HG03060 (cell line): ENCODE measurements around the gene LILRB1.
"Not testable (repeated sequence)": the region's sequence is repeated elsewhere in the genome, so short reads cannot be mapped to it uniquely, and the experiment has no call there.

Experiments used
- ATAC-seq: cut with Tn5 transposase; IDR thresholded peaks from one replicate; pipeline ENCODE4 v1.9.1; 2021; ENCODE audit warnings: low read depth, moderate number of reproducible peaks; ENCODE audit not compliant: unreplicated experiment

The LILRB1 gene

DNA sequence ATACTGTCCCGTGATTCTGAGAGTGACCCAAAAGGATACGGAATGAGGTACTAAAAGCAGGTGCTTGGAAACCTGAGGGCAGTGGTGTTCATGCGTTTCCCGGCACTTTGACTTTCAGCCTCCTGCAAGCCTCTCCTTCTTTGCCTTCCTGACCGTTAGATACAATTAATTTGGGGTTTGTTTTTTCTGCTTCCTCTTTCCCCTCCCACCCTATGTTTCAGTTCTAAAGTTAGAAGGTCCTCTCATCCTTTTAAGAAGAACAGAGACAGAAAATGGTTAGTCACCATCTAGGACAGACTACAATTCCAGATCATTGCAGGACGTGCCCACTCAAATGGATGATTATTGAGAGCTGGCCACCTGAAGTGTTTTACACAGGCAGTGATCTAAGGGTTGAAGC, 30.7 kb downstream of the LILRB1 start:
- no peak for ATAC-seq

DNA sequence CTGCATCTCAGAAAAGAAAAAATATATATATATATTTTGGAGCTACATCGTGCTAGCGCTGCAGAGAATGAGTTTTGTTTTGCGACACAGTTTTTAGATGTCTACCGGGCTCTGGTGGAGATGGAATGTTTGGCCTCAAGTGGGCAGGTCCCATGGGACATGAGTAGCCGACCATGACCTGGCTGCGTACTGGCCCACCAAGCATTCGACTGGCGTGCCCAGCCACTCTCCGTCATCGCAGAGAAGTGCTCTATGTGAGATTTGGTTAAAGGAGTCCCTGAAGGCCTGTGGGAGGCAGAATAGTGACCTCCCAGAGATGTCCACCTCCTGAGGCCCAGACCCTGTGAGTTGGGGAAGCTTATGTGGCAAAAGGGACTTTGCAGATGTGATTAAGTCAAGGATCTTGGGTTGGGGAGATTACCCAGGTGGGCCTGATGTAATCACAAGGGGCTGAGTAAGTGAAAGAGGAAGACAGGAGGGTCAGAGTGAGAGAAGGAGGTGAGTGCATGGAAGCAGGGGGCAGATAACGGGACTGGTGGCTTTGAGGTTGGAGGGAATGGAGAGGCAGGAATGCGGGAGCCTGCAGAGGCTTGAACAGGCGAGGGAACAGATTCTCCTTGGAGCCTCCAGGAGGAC, 31.7 kb downstream of the LILRB1 start:
- ATAC-seq: no peak

DNA sequence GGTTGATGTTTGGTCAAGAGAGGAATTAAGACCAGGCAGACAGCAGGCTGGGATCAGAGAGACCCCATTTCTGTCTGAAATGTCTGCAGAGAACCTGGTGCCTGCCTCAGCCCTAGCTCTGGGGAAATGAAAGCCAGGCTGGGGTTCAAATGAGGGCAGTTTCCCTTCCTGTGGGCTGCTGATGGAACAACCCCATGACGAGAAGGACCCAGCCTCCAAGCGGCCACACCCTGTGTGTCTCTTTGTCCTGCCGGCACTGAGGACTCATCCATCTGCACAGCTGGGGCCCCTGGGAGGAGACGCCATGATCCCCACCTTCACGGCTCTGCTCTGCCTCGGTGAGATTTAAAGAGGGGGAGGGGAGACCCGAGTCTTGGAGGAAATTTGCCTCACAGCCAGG, 32.4 kb downstream of the LILRB1 start, which contains the start of gene LILRB4:
Gene LILRB4, plus strand, starts transcription at position 256 of the 400 bp plus-strand sequence. Its CDS starts 49 bp downstream, at position 305.
- ATAC-seq: no peak

DNA sequence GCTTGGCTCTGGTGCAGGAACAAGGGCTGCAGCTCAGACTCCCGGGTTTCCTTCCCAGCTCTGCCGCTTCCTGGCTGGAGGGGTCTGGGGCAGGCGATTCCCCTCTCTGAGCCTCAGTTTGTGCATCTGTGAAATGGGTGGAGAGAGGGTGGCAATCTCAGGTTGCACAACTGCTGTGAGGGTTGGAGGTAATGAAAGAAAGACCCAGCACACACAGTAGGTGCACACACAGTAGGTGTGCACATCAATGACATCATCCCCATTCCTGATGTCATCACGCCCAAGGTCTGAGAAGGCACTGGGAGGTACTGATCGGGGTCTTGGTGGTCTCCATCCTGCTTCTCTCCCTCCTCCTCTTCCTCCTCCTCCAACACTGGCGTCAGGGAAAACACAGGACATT, 35.2 kb downstream of the LILRB1 start:
- no peak for ATAC-seq

DNA sequence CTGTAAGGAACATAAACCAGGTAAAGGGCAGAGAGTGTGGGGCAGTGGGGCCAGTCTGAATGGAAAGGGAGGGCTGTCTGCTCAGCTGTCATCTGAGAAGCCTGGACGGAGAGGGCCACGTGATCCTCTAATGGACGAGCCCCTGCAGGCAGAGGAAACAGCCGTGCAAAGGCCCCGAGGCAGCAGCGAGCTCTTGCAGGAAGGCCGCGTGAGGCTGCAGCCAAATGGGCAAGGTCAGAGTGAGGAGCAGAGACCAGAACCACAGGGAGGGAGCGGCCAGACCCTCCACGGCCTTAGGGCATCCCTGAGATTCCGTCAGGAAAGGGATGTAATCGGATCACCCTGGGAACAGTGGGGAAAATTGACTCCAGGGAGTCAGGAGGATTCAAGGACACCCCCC, 36.9 kb downstream of the LILRB1 start:
- no peak for ATAC-seq

DNA sequence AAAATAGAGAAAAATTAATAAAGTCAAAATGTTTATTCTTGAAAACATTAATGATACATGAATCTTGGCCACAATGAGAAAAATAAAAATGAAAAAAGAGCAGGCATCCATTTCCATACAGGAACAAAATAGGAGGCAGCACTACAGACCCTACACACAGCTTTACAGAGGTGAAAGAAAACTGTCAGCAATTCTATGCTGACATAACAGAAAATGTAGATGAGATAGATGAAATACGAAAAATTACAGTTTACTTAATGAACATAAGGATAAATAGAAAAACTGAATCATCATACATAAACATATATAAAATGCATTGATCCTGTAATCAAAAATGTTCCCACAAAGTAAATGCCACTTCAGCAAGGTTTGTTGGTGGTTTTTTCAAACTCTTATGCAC, 38.1 kb downstream of the LILRB1 start:
- no peak for ATAC-seq

DNA sequence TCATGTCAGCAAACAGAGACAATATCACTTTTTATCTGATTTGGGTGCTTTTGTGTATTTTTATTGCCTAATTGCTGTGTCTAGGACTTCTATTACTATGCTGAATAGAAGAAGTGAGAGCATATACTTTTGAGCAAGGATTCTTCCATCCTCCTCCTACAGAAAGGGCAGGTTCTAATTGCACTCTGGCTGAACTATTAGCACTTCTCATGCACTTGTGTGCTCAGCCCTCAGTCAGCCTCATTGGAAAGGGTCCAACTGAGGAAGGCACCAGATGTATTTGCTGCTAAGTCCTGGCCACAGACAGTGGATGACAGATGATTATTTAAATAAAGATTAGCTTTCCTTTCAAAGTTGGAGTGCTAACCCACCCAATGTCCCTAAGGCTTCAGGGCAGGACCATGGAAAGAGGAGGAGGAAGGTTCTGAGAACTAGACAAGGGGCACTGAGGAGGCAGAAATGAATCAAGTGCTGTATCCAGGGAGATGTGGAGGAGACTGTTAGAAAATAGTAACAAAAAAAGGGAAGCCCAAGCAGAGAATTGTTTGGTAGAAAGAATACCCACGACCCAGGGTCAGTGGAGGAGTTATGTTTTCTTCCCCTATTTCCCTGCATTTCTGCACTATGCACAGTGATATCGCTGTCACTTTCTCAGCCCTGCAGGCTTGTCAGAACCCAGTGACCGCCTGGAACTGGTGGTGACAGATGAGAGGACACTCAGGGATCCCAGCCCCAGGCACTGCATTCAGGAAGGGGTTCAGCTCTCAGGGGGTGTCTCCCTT, 40.5 kb downstream of the LILRB1 start:
- ATAC-seq: no peak

DNA sequence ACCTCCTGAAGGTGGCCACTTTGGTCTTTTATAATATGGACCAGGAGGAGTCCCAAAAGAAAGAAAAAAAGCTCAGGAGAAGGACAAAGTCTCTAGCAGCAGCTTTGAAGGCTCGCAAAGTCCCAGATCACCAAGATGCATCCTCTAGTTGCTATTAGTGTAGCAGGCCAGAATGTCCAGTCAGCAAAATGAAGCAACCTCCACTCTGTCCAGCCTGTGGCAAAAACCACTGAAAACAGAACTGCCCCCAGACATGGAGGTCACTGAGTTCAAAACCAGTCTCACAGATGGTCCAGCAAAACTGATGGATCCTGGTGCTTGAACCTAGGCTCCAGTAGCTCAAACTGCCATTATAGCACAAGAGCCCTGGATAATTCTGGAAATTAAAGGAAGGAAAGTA, 42.9 kb downstream of the LILRB1 start:
- ATAC-seq: no peak

DNA sequence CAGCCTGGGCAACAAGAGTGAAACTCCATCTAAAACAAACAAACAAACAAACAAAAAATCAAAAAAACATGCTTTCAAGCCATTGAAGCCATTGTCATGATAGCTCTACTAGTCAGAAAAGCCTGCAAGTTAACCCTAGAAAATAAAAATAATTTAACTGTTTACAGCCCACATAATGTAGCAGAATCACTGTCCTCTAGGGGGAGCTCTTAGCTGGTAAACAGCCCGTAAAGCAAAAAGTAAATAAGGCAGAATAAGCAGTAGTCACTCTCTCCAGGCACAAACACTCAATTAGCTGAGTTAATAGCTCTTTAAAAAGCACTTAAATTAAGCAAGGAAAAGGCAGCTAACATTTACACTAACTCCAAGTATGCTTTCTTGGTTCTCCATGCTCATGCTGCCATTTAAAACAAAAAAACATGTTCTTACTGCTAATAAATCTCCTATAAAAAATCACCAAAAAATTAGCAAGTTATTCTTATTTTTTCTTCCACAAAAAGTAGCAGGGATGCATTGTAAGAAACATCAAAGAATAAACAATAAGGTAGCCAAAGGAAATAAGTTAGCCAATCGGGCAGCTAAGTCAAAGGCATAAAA, 43.8 kb downstream of the LILRB1 start:
- no peak for ATAC-seq

DNA sequence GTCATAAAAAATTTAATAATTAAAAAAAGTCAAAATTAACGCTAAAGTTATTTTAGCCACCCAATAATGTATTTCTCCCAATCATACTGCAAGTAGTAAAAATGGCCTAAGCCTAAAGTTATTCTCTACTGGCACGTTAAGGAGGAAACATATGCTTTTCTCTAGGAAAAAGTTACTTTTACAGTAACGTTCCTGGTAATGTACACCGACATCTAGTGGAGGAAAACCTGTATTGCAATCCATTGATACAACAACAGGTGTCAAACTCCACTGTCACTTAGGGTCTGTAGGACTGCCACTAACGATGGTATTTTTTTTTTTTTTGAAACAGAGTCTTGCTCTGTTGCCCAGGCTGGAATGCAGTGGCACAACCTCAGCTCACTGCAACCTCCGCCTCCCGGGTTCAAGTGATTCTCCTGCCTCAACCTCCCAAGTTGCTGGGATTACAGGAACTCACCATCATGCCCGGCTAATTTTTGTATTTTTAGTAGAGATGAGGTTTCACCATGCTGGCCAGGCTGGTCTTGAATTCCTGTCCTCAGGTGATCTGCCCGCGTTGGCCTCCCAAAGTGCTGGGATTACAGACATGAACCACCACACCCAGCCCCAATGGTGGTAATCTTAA, 46.0 kb downstream of the LILRB1 start:
- not testable (repeated sequence) for ATAC-seq

DNA sequence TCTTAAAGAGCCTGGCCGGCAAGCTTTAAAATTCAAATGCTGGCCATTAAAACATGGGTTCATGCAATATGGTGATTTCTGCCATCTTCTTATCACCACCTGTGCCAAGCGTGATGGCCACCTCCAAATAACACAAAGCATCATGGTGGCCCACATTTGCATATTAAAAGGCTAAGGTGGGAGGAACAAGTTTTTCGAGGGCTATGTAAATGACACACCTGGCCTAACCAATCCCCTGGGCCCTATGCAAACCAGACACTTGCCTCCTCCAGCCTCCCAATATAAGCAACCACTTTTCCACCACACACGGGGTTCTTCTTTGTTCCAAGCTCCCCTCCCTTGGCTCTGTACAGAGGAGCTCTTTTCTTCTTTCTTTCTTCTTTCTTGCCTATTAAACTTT, 46.9 kb downstream of the LILRB1 start:
- no peak for ATAC-seq

DNA sequence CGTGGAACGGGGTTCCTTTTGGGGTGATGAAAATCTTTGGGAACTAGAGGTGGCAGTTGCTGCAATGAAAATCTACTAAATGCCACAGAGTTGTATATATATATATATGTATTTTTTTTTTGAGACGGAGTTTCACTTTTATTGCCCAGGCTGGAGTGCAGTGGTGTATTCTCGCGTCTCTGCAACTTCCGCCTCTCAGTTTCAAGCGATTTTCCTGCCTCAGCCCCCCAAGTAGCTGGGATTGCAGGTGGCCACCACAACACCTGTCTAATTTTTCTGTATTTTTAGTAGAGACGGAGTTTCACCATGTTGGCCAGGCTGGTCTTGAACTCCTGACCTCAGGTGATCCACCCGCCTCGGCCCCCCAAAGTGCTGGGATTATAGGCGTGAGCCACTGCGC, 51.3 kb downstream of the LILRB1 start:
- not testable (repeated sequence) for ATAC-seq

DNA sequence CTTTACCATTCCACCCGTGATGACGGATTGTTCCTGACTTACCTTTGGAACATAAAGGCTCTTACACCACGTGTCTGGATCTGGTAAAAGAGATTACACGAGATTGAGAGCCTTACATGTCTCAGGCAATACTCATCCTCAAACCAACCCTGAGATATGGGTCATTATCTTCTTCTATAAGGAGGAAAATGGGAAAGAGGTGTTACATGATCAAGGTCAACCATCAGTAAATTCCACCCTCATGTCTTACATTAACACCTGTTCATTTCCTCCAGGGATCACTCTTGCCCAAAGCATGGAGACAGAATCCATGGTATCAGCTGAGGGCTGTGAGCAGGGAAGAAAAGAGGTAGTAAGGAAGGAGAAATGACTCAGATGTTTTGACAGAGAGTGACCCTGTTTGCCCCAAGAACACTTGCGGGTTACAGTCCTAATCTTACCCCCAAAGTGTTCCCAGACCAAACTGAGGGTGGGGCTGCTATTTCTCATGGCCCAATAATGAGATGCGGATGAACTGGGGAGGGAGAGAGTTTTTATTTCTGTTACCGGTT, 52.1 kb downstream of the LILRB1 start:
- ATAC-seq: no peak

DNA sequence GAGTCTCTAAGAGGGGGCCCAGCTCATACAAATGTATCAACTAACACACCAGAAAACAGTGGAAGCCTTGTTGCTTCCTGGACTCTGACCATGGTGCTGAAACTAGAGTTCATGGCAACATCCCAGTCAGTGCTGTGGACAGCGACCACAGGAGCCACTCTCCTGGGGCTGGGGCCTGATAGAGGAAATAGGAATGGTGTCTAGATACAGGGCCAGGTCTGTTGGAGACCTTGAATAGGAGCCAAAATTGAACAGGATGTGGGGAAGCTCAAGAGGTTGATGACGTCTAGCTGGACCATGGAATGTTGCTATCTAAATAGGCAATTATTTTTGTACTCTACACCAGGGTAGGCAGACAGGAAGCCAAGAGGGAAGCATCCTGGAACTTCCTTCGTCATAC, 54.2 kb downstream of the LILRB1 start:
- no peak for ATAC-seq
